ENCODE data around the gene SCGB3A1. TPM values are rescaled to one million over a fixed set of nuclear protein-coding genes. Genes with fewer than 3 reads are reported as not detected.

Gene SCGB3A1, protein sequence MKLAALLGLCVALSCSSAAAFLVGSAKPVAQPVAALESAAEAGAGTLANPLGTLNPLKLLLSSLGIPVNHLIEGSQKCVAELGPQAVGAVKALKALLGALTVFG
- polyA plus RNA-seq (2013): not detected in 2 replicates

- H3K4ac ChIP-seq (ENCODE audit: low read depth, low read length): no peak within 1 kb of the TSS
- peak within 1 kb of the TSS; percentile 63 for H3K4me2 ChIP-seq (ENCODE audit: low read length)
- H2BK5ac ChIP-seq (ENCODE audit: low read depth, low read length, poor library complexity): no peak within 1 kb of the TSS
- no CpG with 5 or more reads among the region's 60 CpGs for WGBS (ENCODE audit: extremely low coverage, insufficient coverage, insufficient read length)
- H3K18ac ChIP-seq (ENCODE audit: low read length): no peak within 1 kb of the TSS
- H4K8ac ChIP-seq (ENCODE audit: low read depth, low read length): no peak within 1 kb of the TSS
- H3K14ac ChIP-seq (ENCODE audit: low read length): no peak within 1 kb of the TSS
- no peak within 1 kb of the TSS for H2AK5ac ChIP-seq (ENCODE audit: low read length)
- H4K91ac ChIP-seq (ENCODE audit: low read depth, low read length): no peak within 1 kb of the TSS
- H3K79me1 ChIP-seq (ENCODE audit: low read length): no peaks in the 10 kb centered on the region
- H3K23ac ChIP-seq (ENCODE audit: low read length): no peak within 1 kb of the TSS
- no peak within 1 kb of the TSS for H4K12ac ChIP-seq (ENCODE audit: low read depth, low read length)
- no peak within 1 kb of the TSS for H2BK120ac ChIP-seq (ENCODE audit: insufficient read depth, low read length, poor library complexity)
- H2AFZ ChIP-seq (ENCODE audit: insufficient read depth, low read length, poor library complexity): no peak within 1 kb of the TSS
- H3K9me3 ChIP-seq (ENCODE audit: insufficient read depth, low read depth, low read length): peaks cover 2% of the 10 kb centered on the region
- H3K79me2 ChIP-seq (ENCODE audit: control insufficient read depth, insufficient read depth, low read length, poor library complexity): no peaks in the 10 kb centered on the region
- peaks cover 0 to 8% of the 10 kb centered on the region in 2 experiments for H3K4me1 ChIP-seq (ENCODE audit: control insufficient read depth in 1 of 2, insufficient read depth in 2 of 2, low read length in 2 of 2)
- no peak within 1 kb of the TSS for H3K9ac ChIP-seq (ENCODE audit: low read length)
- no peak within 1 kb of the TSS for H2BK12ac ChIP-seq (ENCODE audit: low read length)
- no peak within 1 kb of the TSS for H3K27ac ChIP-seq (ENCODE audit: low read depth, low read length)
- no peaks in the 10 kb centered on the region for H3K36me3 ChIP-seq (ENCODE audit: control insufficient read depth in 1 of 2, insufficient read depth in 2 of 2, low read length in 2 of 2)
- peak within 1 kb of the TSS; percentile 30 for H3K4me3 ChIP-seq (ENCODE audit: low read depth, low read length)
- no peak for DNase-seq
- peaks cover 20% of the 10 kb centered on the region for H3K27me3 ChIP-seq (ENCODE audit: insufficient read depth, low read length)
Observed at GRCh38 chr5:180591311-180591887, at the start of gene SCGB3A1. TSS of gene SCGB3A1 (minus strand) at chr5:180591499. CDS start at chr5:180591462, 37 bp downstream.

DNA sequence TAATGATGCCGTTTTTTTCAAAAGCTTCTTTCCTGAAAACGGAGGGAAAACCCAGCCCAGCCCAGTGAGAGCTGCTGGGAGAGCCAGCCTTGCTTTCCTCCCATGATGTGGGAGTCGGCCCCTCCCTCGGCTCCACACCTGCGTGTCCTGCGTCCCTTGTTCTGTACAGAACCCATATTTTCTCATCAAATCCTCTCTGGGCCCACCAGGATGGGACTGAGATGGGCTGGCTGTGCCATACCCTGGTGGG, 49.2 kb upstream of the SCGB3A1 start:
- no peak overlapping the region for H4K91ac ChIP-seq (ENCODE audit: low read depth, low read length)
- no peak for DNase-seq
- no peak overlapping the region for H2BK12ac ChIP-seq (ENCODE audit: low read length)
- H2AK5ac ChIP-seq (ENCODE audit: low read length): no peak overlapping the region
- no peak overlapping the region for H3K18ac ChIP-seq (ENCODE audit: low read length)
- H3K27ac ChIP-seq (ENCODE audit: low read depth, low read length): no peak overlapping the region
- H2BK5ac ChIP-seq (ENCODE audit: low read depth, low read length, poor library complexity): no peak overlapping the region
- H3K79me2 ChIP-seq (ENCODE audit: control insufficient read depth, insufficient read depth, low read length, poor library complexity): no peaks in the 10 kb centered on the region
- H3K14ac ChIP-seq (ENCODE audit: low read length): no peak overlapping the region
- peaks cover 2% of the 10 kb centered on the region for H3K9me3 ChIP-seq (ENCODE audit: insufficient read depth, low read depth, low read length)
- H3K9ac ChIP-seq (ENCODE audit: low read length): no peak overlapping the region
- H3K4me3 ChIP-seq (ENCODE audit: low read depth, low read length): no peak overlapping the region
- H3K4me1 ChIP-seq (ENCODE audit: control insufficient read depth in 1 of 2, insufficient read depth in 2 of 2, low read length in 2 of 2): peaks cover 0 to 1% of the 10 kb centered on the region in 2 experiments
- no peak overlapping the region for H3K4me2 ChIP-seq (ENCODE audit: low read length)
- H2BK120ac ChIP-seq (ENCODE audit: insufficient read depth, low read length, poor library complexity): no peak overlapping the region
- no peak overlapping the region for H3K23ac ChIP-seq (ENCODE audit: low read length)
- no peaks in the 10 kb centered on the region for H3K79me1 ChIP-seq (ENCODE audit: low read length)
- no CpG with 5 or more reads among the region's 6 CpGs for WGBS (ENCODE audit: extremely low coverage, insufficient coverage, insufficient read length)
- H3K27me3 ChIP-seq (ENCODE audit: insufficient read depth, low read length): no peaks in the 10 kb centered on the region
- H3K36me3 ChIP-seq (ENCODE audit: control insufficient read depth in 1 of 2, insufficient read depth in 2 of 2, low read length in 2 of 2): no peaks in the 10 kb centered on the region
- H4K12ac ChIP-seq (ENCODE audit: low read depth, low read length): no peak overlapping the region
- no peak overlapping the region for H3K4ac ChIP-seq (ENCODE audit: low read depth, low read length)
- H4K8ac ChIP-seq (ENCODE audit: low read depth, low read length): no peak overlapping the region
- H2AFZ ChIP-seq (ENCODE audit: insufficient read depth, low read length, poor library complexity): no peak overlapping the region

DNA sequence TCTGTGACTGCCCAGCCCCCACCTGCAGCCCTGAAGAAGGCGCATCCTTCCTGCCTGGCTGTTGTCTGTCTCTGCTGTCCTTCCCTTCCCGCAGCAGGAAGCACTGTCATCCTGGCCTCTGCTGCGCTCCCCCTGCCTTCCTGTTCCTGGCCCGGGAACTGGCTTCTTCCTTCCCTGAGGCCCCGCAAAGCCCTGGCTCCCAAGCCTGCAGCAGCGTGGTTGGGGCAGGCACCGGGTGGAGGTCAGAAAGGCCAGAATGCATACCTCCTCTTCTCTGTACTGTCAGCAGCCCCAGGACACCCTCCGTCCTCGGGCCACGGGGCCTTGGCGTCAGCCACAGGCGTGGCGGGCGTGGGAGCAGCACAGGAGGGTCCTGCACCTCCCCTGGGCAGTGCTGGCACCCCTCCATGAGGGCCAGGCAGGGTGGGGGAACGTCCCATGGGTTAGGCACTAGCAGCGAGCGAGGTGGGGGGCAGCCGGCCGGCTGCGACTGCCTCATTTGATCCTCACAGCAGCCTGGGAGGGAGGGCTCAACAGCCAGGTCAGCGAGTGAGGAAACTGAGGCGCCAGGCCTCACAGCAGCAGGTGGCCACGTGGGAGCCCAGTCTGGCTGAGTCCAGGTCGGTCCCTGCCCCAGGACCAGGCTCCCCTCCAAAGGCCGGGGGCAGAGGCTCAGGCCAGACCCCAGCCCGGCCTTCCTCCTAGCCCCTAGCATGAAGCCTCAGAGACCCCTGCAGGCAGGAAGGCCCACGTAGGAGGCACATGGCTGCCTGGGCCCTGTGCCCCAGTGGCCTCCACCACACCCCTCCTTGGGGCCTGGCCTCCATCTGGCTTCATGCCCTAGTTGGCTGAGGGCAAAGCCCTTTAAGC, 48.7 kb upstream of the SCGB3A1 start:
- H3K4me1 ChIP-seq (ENCODE audit: control insufficient read depth in 1 of 2, insufficient read depth in 2 of 2, low read length in 2 of 2): peaks cover 0 to 1% of the 10 kb centered on the region in 2 experiments
- H3K18ac ChIP-seq (ENCODE audit: low read length): no peak overlapping the region

GRCh38 chr5:180639287-180639686, 48.0 kb upstream of the SCGB3A1 start:
- no peak overlapping the region for H3K4me3 ChIP-seq (ENCODE audit: low read depth, low read length)
- no peaks in the 10 kb centered on the region for H3K36me3 ChIP-seq (ENCODE audit: control insufficient read depth in 1 of 2, insufficient read depth in 2 of 2, low read length in 2 of 2)

More for the DNA sequence above, 48.7 kb upstream of the SCGB3A1 start:
- Histone ChIP-seq H2BK120ac (ENCODE audit: insufficient read depth, low read length, poor library complexity) (no peak overlapping the region), H3K9ac (ENCODE audit: low read length) (no peak overlapping the region), H3K4me3 (ENCODE audit: low read depth, low read length) (no peak overlapping the region), H3K14ac (ENCODE audit: low read length) (no peak overlapping the region), H3K4ac (ENCODE audit: low read depth, low read length) (no peak overlapping the region), H4K8ac (ENCODE audit: low read depth, low read length) (no peak overlapping the region), H3K23ac (ENCODE audit: low read length) (no peak overlapping the region), H3K27ac (ENCODE audit: low read depth, low read length) (no peak overlapping the region), H4K12ac (ENCODE audit: low read depth, low read length) (no peak overlapping the region), H2AFZ (ENCODE audit: insufficient read depth, low read length, poor library complexity) (no peak overlapping the region), H2AK5ac (ENCODE audit: low read length) (no peak overlapping the region), H3K4me2 (ENCODE audit: low read length) (no peak overlapping the region), H3K36me3 (ENCODE audit: control insufficient read depth in 1 of 2, insufficient read depth in 2 of 2, low read length in 2 of 2) (no peaks in the 10 kb centered on the region), H3K79me2 (ENCODE audit: control insufficient read depth, insufficient read depth, low read length, poor library complexity) (no peaks in the 10 kb centered on the region), H3K9me3 (ENCODE audit: insufficient read depth, low read depth, low read length) (peaks cover 2% of the 10 kb centered on the region), H2BK12ac (ENCODE audit: low read length) (no peak overlapping the region), H3K27me3 (ENCODE audit: insufficient read depth, low read length) (no peaks in the 10 kb centered on the region), H2BK5ac (ENCODE audit: low read depth, low read length, poor library complexity) (no peak overlapping the region), H3K79me1 (ENCODE audit: low read length) (no peaks in the 10 kb centered on the region), H4K91ac (ENCODE audit: low read depth, low read length) (no peak overlapping the region)
- DNase-seq: no peak
- no CpG with 5 or more reads among the region's 27 CpGs for WGBS (ENCODE audit: extremely low coverage, insufficient coverage, insufficient read length)

More at GRCh38 chr5:180639287-180639686, 48.0 kb upstream of the SCGB3A1 start:
- no peaks in the 10 kb centered on the region for H3K27me3 ChIP-seq (ENCODE audit: insufficient read depth, low read length)
- peaks cover 2% of the 10 kb centered on the region for H3K9me3 ChIP-seq (ENCODE audit: insufficient read depth, low read depth, low read length)
- no peak overlapping the region for H4K8ac ChIP-seq (ENCODE audit: low read depth, low read length)
- H3K79me2 ChIP-seq (ENCODE audit: control insufficient read depth, insufficient read depth, low read length, poor library complexity): no peaks in the 10 kb centered on the region
- no peaks in the 10 kb centered on the region for H3K79me1 ChIP-seq (ENCODE audit: low read length)
- no peak overlapping the region for H3K4me2 ChIP-seq (ENCODE audit: low read length)
- H4K91ac ChIP-seq (ENCODE audit: low read depth, low read length): no peak overlapping the region
- no peak overlapping the region for H2BK120ac ChIP-seq (ENCODE audit: insufficient read depth, low read length, poor library complexity)
- no peak for DNase-seq
- no peak overlapping the region for H2AFZ ChIP-seq (ENCODE audit: insufficient read depth, low read length, poor library complexity)
- WGBS (ENCODE audit: extremely low coverage, insufficient coverage, insufficient read length): no CpG with 5 or more reads among the region's 3 CpGs
- no peak overlapping the region for H3K4ac ChIP-seq (ENCODE audit: low read depth, low read length)
- H3K23ac ChIP-seq (ENCODE audit: low read length): no peak overlapping the region
- no peak overlapping the region for H3K27ac ChIP-seq (ENCODE audit: low read depth, low read length)
- no peak overlapping the region for H3K18ac ChIP-seq (ENCODE audit: low read length)
- H2BK5ac ChIP-seq (ENCODE audit: low read depth, low read length, poor library complexity): no peak overlapping the region
- no peak overlapping the region for H3K14ac ChIP-seq (ENCODE audit: low read length)
- H3K4me1 ChIP-seq (ENCODE audit: control insufficient read depth in 1 of 2, insufficient read depth in 2 of 2, low read length in 2 of 2): peaks cover 0 to 1% of the 10 kb centered on the region in 2 experiments
- H2AK5ac ChIP-seq (ENCODE audit: low read length): no peak overlapping the region
- H4K12ac ChIP-seq (ENCODE audit: low read depth, low read length): no peak overlapping the region
- no peak overlapping the region for H3K9ac ChIP-seq (ENCODE audit: low read length)
- H2BK12ac ChIP-seq (ENCODE audit: low read length): no peak overlapping the region
